Astrocyte (in vitro differentiated cells and primary cell): ENCODE results near the gene PLPP1. TPM values are rescaled to one million over a fixed set of nuclear protein-coding genes. Genes with fewer than 3 reads are reported as not detected.

ENCODE experiments used
- DNase-seq: peaks from one replicate; pipeline ENCODE4 v3.0.0-alpha.2; 2010; ENCODE audit warnings: low read depth
- FAIRE-seq: peaks from 2 replicates; lab custom pipeline; 2011; peaks lifted over from hg19 to GRCh38; lab: Jason Lieb, UNC
- H2AFZ ChIP-seq: 2 replicates; pipeline ENCODE4 v1.6.0; 2012; ENCODE audit warnings: low read depth, low read length, inconsistent platforms
- H3K27ac ChIP-seq: 2 replicates; pipeline ENCODE4 v1.5.1; 2011; ENCODE audit warnings: low read depth, low read length, inconsistent platforms
- H3K27me3 ChIP-seq: 2 replicates; pipeline ENCODE4 v1.6.0; 2011; ENCODE audit warnings: low read length, inconsistent platforms; ENCODE audit not compliant: insufficient read depth
- H3K36me3 ChIP-seq: 2 replicates; pipeline ENCODE4 v1.5.1; 2011; ENCODE audit warnings: low read length, inconsistent platforms; ENCODE audit not compliant: insufficient read depth
- H3K4me1 ChIP-seq: 2 replicates; pipeline ENCODE4 v1.5.1; 2011; ENCODE audit warnings: low read length, inconsistent platforms; ENCODE audit not compliant: insufficient read depth
- H3K4me2 ChIP-seq: 2 replicates; pipeline ENCODE4 v1.6.0; 2012; ENCODE audit warnings: low read length, inconsistent platforms
- H3K4me3 ChIP-seq: 2 replicates; pipeline ENCODE4 v1.5.1; 2011; ENCODE audit warnings: low read depth, mild to moderate bottlenecking, low read length, inconsistent platforms; ENCODE audit not compliant: insufficient read depth
- H3K79me2 ChIP-seq: 2 replicates; pipeline ENCODE4 v1.6.0; 2012; ENCODE audit warnings: mild to moderate bottlenecking, low read length, inconsistent platforms; ENCODE audit not compliant: insufficient read depth
- H3K9ac ChIP-seq: 2 replicates; pipeline ENCODE4 v1.6.0; 2012; ENCODE audit warnings: mild to moderate bottlenecking, low read length, inconsistent platforms
- H3K9me3 ChIP-seq: 2 replicates; pipeline ENCODE4 v1.5.1; 2012; ENCODE audit warnings: low read depth, mild to moderate bottlenecking, low read length, inconsistent platforms; ENCODE audit not compliant: insufficient read depth
- H4K20me1 ChIP-seq: 2 replicates; pipeline ENCODE4 v1.6.0; 2012; ENCODE audit warnings: low read length, inconsistent platforms; ENCODE audit not compliant: insufficient read depth
- H3K27ac Mint-ChIP-seq: one replicate; pipeline ENCODE4 v1.8.0; 2021; ENCODE audit warnings: mild to moderate bottlenecking, mixed read lengths; ENCODE audit not compliant: unreplicated experiment
- H3K27me3 Mint-ChIP-seq: one replicate; pipeline ENCODE4 v1.8.0; 2021; ENCODE audit warnings: low read depth, mixed read lengths; ENCODE audit not compliant: unreplicated experiment
- H3K36me3 Mint-ChIP-seq: one replicate; pipeline ENCODE4 v1.8.0; 2021; ENCODE audit warnings: low read depth, mixed read lengths; ENCODE audit not compliant: unreplicated experiment
- H3K4me1 Mint-ChIP-seq: one replicate; pipeline ENCODE4 v1.8.0; 2021; ENCODE audit warnings: low read depth, mixed read lengths; ENCODE audit not compliant: unreplicated experiment
- H3K4me3 Mint-ChIP-seq: one replicate; pipeline ENCODE4 v1.8.0; 2021; ENCODE audit warnings: mild to moderate bottlenecking, moderate library complexity, mixed read lengths; ENCODE audit not compliant: unreplicated experiment
- H3K9me3 Mint-ChIP-seq: one replicate; pipeline ENCODE4 v1.8.0; 2021; ENCODE audit warnings: mild to moderate bottlenecking, mixed read lengths; ENCODE audit not compliant: unreplicated experiment
- EZH2 ChIP-seq: IDR thresholded peaks from 2 replicates; pipeline ENCODE4 v1.6.1; 2012; ENCODE audit warnings: mild to moderate bottlenecking, low read length, inconsistent platforms; ENCODE audit not compliant: insufficient read depth
- total RNA-seq: library from RNA; stranded (reverse); gene quantifications from 2 replicates; pipeline ENCODE4 v1.2.1, GENCODE V29; 2021
- TF ChIP-seq, protein P1 (sequence below): IDR thresholded peaks from 2 replicates; pipeline ENCODE4 v1.5.1; 2011; ENCODE audit warnings: low read depth, mild to moderate bottlenecking, inconsistent platforms, low read length, moderate library complexity; ENCODE audit not compliant: insufficient read depth

Gene PLPP1
- total RNA-seq, 1 donor from 2014 or later, result 56.3 TPM

DNA sequence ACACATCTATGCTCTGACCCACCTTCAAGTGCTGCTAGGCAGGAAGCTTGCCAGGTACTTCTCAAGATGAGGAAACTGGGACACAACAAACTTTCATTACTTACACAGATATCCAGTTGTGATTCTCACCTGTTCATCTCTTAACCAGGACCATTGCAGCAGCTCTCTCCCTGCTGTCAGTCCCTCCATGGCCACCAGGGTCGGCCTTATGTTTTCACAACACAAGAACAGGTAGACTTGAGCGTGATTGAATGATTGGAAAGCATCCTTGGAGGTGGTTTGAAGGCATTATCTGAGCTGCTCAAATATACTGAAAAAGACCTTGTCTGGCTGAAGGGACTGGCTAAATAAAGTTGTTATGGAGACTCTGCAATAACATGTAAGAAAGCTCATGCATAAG, 132.6 kb downstream of the PLPP1 start:
- Histone ChIP-seq H3K4me2 (no peak overlapping the region), H2AFZ (no peak overlapping the region), H3K9me3 (no peaks in the 10 kb centered on the region), H3K4me3 (no peak overlapping the region), H3K4me1 (no peaks in the 10 kb centered on the region), H3K36me3 (peaks cover 29% of the 10 kb centered on the region), H4K20me1 (peaks cover 4% of the 10 kb centered on the region), H3K27ac (no peak overlapping the region), H3K9ac (no peak overlapping the region), H3K27me3 (no peaks in the 10 kb centered on the region), H3K79me2 (no peaks in the 10 kb centered on the region)
- no peaks in the 10 kb centered on the region for H3K27me3 Mint-ChIP-seq
- H3K4me1 Mint-ChIP-seq, result no peaks in the 10 kb centered on the region
- FAIRE-seq, result no peak
- no peak overlapping the region for H3K27ac Mint-ChIP-seq
- peaks cover 2% of the 10 kb centered on the region for H3K36me3 Mint-ChIP-seq
- no peak for DNase-seq
- TF ChIP-seq EZH2, result no peak
- TF ChIP-seq, protein P1, sequence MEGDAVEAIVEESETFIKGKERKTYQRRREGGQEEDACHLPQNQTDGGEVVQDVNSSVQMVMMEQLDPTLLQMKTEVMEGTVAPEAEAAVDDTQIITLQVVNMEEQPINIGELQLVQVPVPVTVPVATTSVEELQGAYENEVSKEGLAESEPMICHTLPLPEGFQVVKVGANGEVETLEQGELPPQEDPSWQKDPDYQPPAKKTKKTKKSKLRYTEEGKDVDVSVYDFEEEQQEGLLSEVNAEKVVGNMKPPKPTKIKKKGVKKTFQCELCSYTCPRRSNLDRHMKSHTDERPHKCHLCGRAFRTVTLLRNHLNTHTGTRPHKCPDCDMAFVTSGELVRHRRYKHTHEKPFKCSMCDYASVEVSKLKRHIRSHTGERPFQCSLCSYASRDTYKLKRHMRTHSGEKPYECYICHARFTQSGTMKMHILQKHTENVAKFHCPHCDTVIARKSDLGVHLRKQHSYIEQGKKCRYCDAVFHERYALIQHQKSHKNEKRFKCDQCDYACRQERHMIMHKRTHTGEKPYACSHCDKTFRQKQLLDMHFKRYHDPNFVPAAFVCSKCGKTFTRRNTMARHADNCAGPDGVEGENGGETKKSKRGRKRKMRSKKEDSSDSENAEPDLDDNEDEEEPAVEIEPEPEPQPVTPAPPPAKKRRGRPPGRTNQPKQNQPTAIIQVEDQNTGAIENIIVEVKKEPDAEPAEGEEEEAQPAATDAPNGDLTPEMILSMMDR, result no peak
- H3K4me3 Mint-ChIP-seq, result no peak overlapping the region
- no peaks in the 10 kb centered on the region for H3K9me3 Mint-ChIP-seq

DNA sequence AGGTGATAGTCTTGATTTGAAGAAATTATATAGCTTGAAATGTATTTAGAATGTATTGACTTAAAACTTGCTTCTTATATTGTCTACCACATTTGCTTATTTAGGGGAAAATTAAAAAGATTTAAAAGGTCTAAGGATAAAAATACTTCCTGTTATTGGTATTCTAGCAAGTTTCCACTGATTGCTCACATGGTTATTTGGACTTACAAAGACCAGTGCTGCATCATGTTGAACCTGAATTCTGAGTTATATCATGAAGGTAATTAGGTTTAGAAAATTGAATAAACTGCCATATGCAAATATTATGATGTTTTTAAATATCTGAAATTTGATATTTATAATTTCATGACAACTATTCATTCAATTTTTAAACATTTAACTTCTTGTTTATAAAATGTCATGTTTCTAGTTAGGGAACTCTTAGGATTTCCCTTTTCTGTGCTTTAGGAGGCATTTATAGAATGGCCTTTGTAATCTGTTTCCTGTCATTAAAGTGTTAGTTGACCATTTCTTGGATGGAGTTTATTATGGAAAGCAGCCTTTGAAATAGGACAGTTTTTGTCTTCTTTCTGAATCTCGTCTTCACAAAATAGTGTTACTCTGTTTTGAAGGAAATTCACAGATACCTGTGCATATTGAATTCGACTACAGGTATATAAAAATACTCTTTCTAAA, 141.1 kb downstream of the PLPP1 start:
- H3K9me3 Mint-ChIP-seq, result no peaks in the 10 kb centered on the region
- Histone ChIP-seq H3K36me3 (peaks cover 7% of the 10 kb centered on the region), H3K4me2 (no peak overlapping the region), H3K9me3 (peaks cover 5% of the 10 kb centered on the region), H3K4me3 (no peak overlapping the region), H3K9ac (no peak overlapping the region), H4K20me1 (no peaks in the 10 kb centered on the region), H2AFZ (no peak overlapping the region), H3K27ac (no peak overlapping the region), H3K79me2 (no peaks in the 10 kb centered on the region), H3K27me3 (no peaks in the 10 kb centered on the region), H3K4me1 (no peaks in the 10 kb centered on the region)
- no peak overlapping the region for H3K27ac Mint-ChIP-seq
- peaks cover 2% of the 10 kb centered on the region for H3K4me1 Mint-ChIP-seq
- FAIRE-seq (no peak), DNase-seq (no peak)
- H3K27me3 Mint-ChIP-seq, result no peaks in the 10 kb centered on the region
- TF ChIP-seq EZH2, result no peak
- no peak overlapping the region for H3K4me3 Mint-ChIP-seq
- H3K36me3 Mint-ChIP-seq, result peaks cover 14% of the 10 kb centered on the region

DNA sequence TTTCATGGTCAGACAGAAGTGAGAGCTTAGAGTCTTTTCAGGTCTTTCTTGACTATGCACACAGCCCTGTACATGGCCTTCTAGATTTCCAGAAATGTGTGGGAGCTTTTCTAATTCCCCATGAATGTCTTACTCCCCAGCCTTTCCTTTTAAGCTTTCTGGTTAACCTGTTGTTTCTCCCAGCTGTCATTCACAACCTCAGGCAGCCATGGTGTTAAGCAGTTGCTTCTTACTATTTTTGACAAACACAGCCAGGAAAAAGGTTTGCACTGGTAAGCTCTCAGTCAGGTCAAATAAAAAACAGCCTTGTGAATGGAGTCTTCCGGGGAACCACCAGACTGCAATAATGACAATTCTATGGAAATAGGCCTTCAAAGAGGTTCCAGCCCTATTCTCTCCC, 142.1 kb downstream of the PLPP1 start:
- no peaks in the 10 kb centered on the region for H3K79me2 ChIP-seq
- H3K4me3 ChIP-seq, result no peak overlapping the region
- Mint-ChIP-seq H3K4me1 (peaks cover 2% of the 10 kb centered on the region), H3K36me3 (peaks cover 16% of the 10 kb centered on the region), H3K9me3 (no peaks in the 10 kb centered on the region), H3K27me3 (no peaks in the 10 kb centered on the region), H3K4me3 (no peak overlapping the region), H3K27ac (no peak overlapping the region)
- no peak overlapping the region for H2AFZ ChIP-seq
- no peaks in the 10 kb centered on the region for H3K4me1 ChIP-seq
- H3K27me3 ChIP-seq, result no peaks in the 10 kb centered on the region
- no peak for TF ChIP-seq EZH2
- TF ChIP-seq, protein P1, result no peak
- no peak for DNase-seq
- no peaks in the 10 kb centered on the region for H4K20me1 ChIP-seq
- no peak overlapping the region for H3K27ac ChIP-seq
- no peak for FAIRE-seq
- no peak overlapping the region for H3K4me2 ChIP-seq
- H3K9me3 ChIP-seq, result peaks cover 5% of the 10 kb centered on the region
- H3K36me3 ChIP-seq, result peaks cover 7% of the 10 kb centered on the region
- H3K9ac ChIP-seq, result no peak overlapping the region
